CD4-positive, alpha-beta T cell treated with Interleukin-6 for 4 hours (primary cell): ENCODE data around the gene TBC1D17.
A peak's percentile ranks its signal among the peaks of the same experiment; 100 is the strongest.

Source experiments
- DNase-seq: peaks from one replicate; pipeline ENCODE4 v3.0.0-alpha.2; 2020; ENCODE audit warnings: mixed read lengths

Gene TBC1D17

GRCh38 chr19:49849433-49850220 is 27.9 kb upstream of the TBC1D17 start:
- DNase-seq, result peak; percentile 1

GRCh38 chr19:49850221-49850486 is 27.3 kb upstream of the TBC1D17 start:
- DNase-seq, result no peak

GRCh38 chr19:49850487-49851342 is 26.8 kb upstream of the TBC1D17 start, which contains the start of gene PTOV1:
PTOV1 (plus strand) TSS chr19:49851159.
- DNase-seq, result peak; percentile 91

GRCh38 chr19:49851456-49852259 is 25.8 kb upstream of the TBC1D17 start:
- peak; percentile 55 for DNase-seq

- peak; percentile 0 for DNase-seq
Measured at GRCh38 chr19:49852631-49853126, 24.8 kb upstream of the TBC1D17 start.

- DNase-seq, result peak; percentile 0
Measured at GRCh38 chr19:49853852-49854377, 23.6 kb upstream of the TBC1D17 start.

- peak; percentile 2 for DNase-seq
Measured at GRCh38 chr19:49854378-49855263, 22.9 kb upstream of the TBC1D17 start.

- peak; percentile 2 for DNase-seq
Measured at GRCh38 chr19:49855277-49855675, 22.2 kb upstream of the TBC1D17 start.

- peak; percentile 4 for DNase-seq
Measured at GRCh38 chr19:49855676-49856573, 21.6 kb upstream of the TBC1D17 start.

GRCh38 chr19:49856574-49857021 is 20.9 kb upstream of the TBC1D17 start:
- peak; percentile 1 for DNase-seq

- peak; percentile 1 for DNase-seq
Measured at GRCh38 chr19:49857061-49857837, 20.3 kb upstream of the TBC1D17 start.

GRCh38 chr19:49857838-49858087 is 19.7 kb upstream of the TBC1D17 start:
- DNase-seq, result no peak

- DNase-seq, result peak; percentile 2
Measured at GRCh38 chr19:49858088-49858985, 19.2 kb upstream of the TBC1D17 start.

- peak; percentile 1 for DNase-seq
Measured at GRCh38 chr19:49859682-49860335, 17.7 kb upstream of the TBC1D17 start.

- DNase-seq, result no peak
Measured at GRCh38 chr19:49860336-49861102, 17.0 kb upstream of the TBC1D17 start.

- DNase-seq, result no peak
Measured at GRCh38 chr19:49861107-49861506, 16.4 kb upstream of the TBC1D17 start.

GRCh38 chr19:49861541-49862378 is 15.7 kb upstream of the TBC1D17 start:
- no peak for DNase-seq
